ENCODE measurements around the gene TMEM254.
"Not testable (repeated sequence)": the region's sequence is repeated elsewhere in the genome, so short reads cannot be mapped to it uniquely, and the experiment has no call there.

Gene TMEM254, protein sequence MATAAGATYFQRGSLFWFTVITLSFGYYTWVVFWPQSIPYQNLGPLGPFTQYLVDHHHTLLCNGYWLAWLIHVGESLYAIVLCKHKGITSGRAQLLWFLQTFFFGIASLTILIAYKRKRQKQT

DNA sequence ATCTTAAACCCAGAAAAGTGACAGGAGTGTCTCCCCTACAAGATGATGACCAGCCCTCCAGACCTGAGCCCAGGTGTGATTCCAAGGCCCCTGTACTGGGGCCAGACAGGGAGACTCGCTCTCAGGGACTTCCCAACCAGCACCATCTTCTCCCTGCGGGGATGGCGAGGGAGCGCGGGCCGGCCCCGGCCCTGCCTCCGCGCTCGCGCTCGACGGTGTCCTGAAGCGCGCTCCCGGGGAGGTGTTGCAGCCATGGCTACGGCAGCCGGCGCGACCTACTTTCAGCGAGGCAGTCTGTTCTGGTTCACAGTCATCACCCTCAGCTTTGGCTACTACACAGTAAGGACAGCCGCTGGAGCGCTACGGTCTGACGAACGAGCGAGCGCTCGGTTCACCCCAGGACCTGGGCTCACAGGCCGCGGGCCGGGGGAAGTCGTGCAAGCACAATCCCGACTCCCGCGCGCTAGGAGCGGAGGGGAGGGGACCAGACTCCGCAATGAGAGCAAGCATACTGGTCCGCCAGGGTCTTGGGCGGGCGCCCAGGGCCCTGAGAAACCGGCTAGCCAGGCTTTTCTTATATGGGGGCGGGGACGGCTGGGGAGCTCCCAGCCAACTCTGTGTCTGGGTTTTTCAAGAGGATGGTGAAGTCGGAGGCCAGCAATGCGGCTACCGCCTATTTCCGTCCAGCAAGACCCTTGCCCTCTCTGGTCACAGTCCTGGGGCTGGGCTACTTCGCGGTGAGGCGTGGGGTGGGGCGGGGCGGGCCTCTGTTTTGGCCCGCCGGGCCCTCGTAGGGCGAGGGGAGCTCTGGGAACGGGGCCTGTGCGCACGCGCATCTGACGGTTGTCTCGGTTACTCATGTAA is at the start of gene TMEM254:
TMEM254 (plus strand) TSS at position 218 of the 864 bp plus-strand sequence; CDS start at position 253, 35 bp downstream.
- peak; percentile 88 to 95 for DNase-seq

DNA sequence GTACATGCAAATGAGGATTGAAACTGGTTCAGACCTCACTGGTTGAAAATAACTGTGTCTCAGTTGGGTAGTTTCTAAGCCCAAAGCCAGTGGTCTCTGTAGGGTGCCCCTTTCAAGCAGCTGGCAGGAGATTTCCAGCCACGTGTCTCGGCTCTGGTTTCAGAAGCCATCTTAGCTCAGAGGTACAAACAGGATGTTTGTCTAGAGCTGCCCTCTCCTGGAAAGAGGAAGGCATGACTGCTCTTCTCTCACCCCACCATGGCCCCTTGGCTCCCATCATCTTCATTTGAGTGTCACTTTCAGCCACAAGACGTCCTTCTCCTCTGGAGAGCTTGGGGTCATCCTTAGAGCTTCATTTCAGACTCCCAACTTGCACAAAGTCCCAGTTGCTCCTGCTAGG is 49.3 kb upstream of the TMEM254 start:
- peak in 1 of 2 donors; percentile 39 for DNase-seq

DNA sequence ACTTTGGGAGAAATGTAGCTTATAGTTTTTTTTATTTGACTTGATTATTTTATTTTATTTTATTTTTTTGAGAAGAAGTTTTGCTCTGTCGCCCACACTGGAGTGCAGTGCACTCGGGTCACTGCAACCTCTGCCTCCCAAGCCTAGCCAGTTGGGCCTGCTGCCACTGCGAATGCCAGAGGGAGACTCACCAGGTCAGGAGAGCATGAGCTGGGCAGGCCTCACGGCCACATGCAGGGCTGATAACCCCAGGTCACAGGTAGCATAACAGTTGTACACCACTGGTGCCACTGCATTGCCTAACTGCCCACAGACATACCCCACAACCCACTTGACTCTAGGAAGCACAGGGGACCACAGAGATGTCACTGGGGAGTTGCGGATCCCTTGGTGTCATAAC is 48.6 kb upstream of the TMEM254 start:
- not testable (repeated sequence) for DNase-seq

DNA sequence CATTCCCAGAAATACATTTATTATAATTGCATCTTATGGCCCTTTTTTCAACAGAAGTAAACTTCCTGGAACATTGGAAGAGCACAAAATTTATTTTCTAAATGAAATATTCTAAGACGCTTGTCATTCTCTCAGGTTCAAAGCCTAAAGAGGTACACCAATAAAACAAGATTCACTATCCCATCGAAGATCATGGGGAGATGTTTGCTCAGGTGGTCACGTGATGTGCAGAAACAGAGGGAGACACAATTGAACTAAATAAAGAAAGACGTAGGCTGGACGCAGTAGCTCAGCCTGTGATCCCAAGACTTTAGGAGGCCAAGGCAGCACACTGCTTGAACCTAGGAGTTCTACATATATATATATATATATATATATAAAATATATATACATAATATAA is 46.0 kb upstream of the TMEM254 start:
- no peak for DNase-seq

DNA sequence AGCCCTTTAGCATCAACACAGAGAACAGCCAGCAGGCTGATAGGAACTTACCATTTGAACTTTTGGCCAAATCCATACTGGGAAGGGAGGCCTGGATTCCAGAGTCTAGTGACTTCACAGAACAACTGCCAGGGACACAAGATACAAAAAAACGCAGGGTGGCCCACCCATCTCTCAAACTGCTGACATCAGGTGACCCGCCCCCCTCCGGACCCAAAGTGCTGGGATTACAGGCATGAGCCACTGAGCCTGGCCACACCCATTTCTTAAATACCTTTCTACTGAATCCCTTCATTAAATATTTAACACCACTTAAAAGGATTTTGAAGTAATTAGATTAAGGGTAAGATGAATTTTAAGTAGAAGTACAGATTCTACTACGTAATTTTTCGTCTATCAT is 43.7 kb upstream of the TMEM254 start:
- DNase-seq = not testable (repeated sequence)

DNA sequence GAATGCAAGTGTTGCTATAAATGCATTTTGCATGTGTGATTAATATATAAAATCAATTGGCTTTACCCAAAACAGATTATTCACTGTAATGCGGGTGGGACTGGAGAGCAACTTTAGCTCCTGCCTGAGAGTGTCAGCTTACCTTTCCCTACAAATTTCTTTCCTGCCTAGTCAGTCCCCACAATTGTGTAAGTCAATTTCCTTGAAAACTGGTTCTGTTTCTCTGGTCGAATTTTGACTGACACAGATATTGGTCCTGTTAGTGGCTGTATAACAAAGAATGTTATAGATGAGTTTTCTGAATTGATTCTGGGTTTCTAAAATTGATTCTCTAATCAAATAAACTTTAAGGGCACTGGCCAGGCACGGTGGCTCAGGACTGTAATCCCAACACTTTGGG is 43.0 kb upstream of the TMEM254 start:
- not testable (repeated sequence) for DNase-seq

DNA sequence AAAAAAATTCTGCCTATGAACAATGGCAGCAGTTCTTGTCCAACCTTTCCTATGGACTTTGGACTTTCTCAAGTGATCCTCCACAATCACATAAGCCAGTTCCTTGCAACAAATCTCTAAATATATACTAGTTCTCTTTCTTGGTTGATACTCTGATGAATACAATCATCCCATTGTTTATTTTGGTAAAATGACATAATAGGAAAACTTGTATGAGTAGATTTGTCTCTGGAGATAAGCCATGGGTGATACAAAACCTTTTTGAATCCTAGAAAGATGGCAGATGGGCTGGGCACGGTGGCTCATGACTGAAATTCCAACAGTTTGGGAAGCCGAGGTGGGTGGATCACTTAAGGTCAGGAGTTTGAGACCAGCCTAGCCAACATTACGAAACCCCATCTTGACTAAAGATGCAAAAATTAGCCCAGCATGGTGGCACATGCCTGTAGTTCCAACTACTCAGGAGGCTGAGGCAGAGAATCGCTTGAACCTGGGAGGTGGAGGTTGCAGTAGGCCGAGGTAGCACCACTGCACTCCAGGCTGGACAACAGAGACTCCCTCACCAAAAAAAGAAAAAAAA is 41.5 kb upstream of the TMEM254 start:
- not testable (repeated sequence) for DNase-seq

DNA sequence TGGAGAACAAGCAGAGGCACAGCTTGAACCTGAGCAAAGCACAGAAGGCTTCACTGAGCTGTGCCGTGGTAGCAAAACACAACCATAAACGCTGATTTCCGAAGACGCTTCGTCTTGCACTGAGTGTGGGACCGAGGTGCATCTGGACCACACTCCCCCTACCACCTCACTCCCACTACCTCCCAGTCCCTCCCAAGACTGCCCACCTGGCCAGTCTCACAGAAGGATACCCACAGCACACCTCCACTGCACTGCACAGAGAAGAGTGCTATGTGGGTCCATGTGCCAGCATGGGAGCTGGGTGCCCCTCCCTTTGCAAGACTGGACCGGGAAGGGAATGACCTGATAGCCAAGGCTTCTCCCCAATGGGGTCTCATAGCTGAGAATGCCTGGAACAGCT is 40.2 kb upstream of the TMEM254 start:
- DNase-seq = not testable (repeated sequence)

DNA sequence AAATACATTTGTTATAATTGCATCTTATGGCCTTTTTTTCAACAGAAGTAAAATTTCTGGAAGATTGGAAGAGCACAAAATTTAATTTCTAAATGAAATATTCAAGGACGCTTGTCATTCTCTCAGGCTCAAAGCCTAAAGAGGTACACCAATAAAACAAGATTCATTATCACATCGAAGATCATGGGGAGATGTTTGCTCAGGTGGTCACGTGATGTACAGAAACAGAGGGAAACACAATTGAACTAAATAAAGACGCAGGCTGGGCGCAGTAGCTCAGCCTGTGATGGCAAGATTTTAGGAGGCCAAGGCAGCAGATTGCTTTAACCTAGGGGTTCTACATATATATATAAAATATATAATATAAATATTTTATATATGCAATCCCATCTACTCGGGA is 37.3 kb upstream of the TMEM254 start:
- DNase-seq = no peak

DNA sequence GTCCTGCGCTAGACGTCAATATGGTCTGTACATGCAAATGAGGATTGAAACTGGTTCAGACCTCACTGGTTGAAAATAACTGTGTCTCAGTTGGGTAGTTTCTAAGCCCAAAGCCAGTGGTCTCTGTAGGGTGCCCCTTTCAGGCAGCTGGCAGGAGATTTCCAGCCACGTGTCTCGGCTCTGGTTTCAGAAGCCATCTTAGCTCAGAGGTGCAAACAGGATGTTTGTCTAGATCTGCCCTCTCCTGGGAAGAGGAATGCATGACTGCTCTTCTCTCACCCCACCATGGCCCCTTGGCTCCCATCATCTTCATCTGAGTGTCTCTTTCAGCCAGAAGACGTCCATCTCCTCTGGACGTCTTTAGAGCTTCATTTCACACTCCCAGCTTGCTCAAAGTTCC is 33.5 kb upstream of the TMEM254 start:
- DNase-seq = peak in 1 of 2 donors; percentile 7

DNA sequence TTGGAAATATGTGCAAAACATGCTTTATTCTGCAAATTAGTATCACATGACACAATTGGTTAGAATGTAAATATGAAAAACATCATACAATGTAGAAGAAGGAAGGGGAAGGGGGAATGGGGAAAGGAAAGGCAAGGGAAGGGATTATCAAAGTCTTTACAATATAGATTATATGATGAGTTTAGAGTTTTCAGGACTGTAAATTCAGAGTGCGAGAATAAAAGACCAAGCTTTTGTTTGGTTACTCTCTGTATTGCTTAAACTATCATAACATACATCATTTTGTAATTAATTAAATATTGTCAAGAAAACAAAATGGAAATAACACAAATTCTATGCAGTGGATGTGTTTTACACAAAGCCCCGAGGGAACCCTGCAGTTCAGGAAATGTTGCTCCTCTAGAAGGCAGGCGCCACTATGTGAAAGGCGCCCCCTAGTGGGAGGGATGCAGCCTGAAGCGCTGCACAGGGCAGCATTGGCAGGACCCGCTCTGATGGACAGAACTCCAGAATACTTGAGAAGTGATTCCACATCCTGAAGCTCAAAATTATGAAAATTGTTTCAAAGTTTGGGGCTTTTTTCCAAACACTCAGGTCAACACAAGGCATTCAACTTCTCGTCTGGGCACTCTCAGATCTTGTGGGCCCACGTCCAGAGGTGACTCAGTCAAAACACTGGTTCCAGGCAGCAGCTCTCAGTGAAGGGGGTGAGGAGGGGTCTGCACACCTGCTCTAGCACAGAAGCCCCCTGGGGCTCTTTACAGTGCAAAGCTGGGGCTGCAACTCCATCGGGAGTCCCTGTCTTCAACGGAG is 31.6 kb upstream of the TMEM254 start:
- peak; percentile 56 to 83 for DNase-seq

DNA sequence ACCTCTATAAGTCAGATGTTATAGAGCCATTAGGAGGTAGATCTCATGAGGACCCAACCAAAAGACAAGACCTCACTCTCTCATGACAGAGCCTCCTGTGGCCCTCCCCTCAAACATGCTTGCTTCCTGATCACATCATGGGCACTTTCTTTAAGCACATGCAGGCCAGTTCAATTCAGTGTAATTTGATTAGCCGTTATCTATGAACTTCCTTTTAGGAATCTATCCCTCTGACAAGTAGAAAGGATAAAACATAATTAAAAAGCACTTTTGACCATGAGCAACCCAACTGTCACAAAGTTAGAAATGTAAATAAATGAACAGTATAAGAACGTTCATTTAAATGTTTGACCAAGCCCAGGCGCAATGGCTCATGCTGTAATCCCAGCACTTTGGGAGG is 27.7 kb upstream of the TMEM254 start:
- no peak for DNase-seq

DNA sequence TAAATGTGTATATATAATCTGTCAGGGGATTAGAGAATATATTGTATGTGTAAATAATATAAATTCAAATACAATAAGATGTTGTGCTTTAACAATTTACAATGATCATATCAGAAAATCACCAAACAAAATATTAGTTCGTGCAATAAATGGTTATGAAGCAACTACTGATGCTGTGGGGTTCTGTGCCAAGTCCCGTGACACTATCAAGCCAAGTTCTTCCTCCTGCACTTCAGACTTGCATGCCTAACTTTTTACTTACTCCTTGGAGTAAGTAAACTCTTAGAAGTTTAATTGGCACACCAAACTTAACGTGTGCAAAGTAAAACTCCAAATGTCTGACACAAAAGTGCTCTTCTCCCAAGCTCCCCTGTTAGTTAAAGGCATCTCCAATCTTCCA is 26.5 kb upstream of the TMEM254 start:
- no peak for DNase-seq

DNA sequence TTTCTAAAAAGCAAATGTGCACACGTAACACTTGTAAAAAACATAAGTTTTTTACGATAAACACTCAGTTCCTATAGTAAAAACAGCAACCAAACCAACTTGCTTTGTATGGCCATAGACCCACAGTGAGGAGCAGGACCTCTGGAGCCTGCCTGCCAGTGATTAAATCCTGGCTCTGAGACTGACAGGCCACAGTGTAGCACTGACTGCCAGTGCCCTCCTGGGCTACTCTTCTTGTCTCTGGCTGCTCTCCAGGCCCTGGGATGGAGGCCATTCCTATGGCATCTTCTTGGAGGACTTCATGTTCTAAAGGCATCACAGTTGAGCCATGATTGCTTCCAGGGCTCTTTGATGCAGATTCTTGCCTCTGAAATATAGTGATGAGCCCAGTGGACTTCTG is 22.7 kb upstream of the TMEM254 start:
- DNase-seq = no peak

DNA sequence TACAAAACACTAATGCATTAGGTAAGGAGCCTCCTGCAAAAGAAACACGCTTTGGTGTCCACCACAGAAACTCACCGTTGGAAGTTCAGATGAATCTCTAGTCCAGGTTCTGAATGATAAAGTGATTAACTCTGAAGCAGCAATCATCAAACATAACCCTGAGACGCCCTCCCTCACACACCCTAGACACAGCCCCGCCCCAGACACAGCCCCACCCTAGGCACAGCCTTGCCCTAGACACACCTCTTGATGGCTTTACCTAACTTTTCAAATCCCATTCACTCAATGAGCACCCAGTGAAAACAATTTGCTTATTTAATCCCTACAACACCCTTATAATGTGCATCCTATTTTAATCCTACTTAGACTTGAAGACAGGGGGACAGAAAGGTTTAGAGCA is 21.3 kb upstream of the TMEM254 start:
- DNase-seq = no peak

DNA sequence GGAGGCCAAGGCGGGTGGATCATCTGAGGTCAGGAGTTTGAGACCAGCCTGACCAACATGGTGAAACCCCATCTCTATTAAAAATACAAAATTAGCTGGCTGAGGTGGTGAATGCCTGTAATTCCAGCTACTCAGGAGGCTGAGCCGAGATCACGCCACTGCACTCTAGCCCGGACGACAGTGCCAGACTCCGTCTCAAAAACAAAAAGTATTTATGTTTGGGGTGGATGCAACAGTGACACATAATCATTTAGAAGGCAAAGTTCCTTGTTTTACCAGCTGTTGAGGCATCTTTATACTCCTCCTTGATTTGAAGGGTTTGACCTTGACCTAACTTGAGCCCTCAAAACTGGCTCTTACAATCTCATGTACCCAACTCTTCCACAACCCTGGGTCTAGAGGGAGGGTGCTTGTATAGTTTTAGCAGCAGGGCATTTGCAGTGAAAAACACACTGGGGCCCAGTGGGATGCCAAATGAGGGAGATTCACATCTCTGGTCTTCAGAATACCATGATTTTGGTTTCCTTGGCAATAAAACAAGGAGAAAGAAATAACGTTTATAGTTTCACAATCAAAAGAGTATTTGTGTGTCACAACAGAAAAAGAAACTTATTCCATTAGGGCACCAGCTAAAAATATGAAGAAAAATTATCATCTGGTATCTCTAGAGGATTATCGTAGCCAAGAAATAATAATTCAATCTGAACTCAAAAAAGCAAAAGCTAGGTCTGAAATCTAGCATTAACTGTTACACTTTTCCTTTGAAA is 14.2 kb upstream of the TMEM254 start:
- no peak for DNase-seq

DNA sequence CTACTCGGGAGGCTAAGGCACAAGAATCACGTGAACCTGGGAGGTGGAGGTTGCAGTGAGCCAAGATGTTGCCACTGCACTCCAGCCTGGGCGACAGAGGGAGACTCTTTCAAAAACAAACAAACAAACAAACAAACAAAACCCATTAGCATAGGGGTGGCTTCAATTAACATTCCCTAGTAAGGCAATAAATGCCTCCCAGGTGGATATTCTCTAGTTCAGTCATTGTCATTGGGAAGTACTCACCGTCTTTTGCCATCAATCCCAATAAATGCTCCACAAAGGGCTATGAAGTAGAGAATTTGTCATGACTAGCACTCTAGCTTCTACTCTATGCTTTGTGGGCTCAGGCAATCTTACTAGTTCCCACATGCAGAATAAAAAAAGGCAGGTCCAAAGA is 11.7 kb upstream of the TMEM254 start:
- DNase-seq = no peak

DNA sequence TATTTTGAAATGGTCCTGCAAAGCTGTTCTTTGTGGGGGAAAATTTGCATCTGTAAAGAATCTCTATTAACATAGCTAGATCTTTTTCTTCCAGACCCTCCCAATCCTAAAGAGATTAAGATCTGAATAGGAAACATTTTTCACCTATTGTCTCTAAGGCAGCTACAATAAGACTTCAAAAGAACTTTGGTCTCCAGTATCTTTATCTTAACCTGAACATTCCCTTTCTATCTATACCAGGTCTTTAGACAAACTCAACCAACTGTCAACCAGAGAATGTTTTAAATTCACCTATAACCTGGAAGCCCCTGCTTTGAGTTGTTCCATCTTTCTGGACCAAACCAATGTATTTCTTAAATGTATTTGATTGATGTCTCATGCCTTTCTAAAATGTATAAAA is 10.6 kb upstream of the TMEM254 start:
- not testable (repeated sequence) for DNase-seq

DNA sequence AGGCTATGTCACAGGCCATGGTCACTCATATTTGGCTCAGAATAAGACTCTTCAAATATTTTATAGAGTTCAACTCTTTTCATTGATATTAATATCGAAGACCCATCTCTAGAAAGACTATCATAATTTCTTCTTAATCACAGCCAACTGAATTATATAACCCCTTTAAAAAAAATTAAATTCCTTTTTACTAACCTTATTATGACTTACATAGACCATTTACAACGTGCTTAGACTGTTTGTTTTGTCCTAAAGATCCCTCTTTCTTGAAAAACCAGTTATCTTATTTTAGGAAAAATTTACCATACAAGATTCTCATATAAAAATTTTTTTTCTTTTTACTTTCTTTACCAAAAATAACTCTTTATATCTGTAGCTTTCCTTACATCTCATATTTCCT is 10.2 kb upstream of the TMEM254 start:
- no peak for DNase-seq

DNA sequence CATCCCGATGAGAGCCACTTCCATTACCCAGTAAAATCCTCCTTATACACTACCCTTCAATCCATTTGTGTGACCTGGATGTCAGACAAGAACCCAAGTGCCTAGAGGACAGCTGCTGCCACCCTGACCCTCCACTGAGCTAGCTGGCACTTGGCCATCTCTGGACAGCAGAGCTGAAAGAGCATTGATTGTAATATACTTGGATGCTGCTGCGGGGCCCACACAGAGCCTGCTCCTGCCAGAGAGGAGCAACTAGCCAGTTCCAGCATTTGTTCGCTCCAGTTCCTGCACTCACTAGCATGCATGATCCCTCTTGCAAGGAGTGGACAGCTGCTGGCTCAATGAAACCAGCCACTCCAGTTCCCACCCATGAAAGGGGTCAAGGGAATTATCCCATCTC is 8.4 kb upstream of the TMEM254 start:
- DNase-seq = no peak

DNA sequence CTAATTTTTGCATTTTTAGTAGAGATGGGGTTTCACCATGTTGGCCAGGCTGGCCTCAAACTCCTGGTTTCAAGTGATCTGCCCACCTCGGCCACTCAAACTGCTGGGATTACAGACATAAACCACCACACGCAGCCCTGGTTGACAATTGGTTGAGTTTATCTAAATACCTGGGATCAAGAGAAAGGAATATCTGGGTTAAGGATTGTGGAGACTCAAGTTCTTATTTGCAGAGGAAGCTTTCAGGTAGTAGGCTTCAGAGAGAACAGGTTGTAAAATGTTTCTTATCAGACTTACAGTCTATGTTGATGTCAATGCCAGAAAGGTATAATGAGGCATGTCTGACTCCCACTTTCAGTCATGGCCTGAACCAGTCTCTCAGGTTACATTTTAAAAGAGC is 5.9 kb upstream of the TMEM254 start:
- DNase-seq = no peak

DNA sequence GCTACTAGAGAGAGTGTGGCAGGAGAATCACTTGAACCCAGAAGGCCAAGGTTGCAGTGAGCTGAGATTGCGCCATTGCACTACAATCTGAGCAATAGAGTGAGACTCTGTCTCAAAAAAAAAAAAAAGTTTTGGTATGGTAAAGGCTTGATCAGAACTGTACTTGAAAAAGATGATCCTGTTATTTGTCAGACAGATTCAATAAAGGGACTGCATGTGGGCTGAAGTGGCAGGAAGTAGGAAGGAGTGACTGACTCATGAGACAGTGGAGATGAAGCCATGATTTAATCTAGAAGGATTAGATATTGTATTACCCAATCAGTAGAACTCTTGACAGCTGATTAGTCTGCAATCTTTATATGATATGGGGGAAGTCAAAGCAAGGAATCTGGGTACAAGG is 2.7 kb upstream of the TMEM254 start:
- peak; percentile 49 to 83 for DNase-seq

Data from inflammatory macrophage treated with lipopolysaccharide for 1 hour (primary cell).